HCT116 (cell line): ENCODE data around the gene ZNF630. TPM values are rescaled to one million over a fixed set of nuclear protein-coding genes. Genes with fewer than 3 reads are reported as not detected.

Experiments
- ATAC-seq: fragments of 200-7000 bp; cut with Tn5 transposase; 2 replicates; pipeline ENCODE4 v1.9.1; 2020; ENCODE audit warnings: mild to moderate bottlenecking, moderate library complexity
- BruUV-seq: library from RNA; stranded (reverse); fragments of 400-500 nt; replicated peaks from 2 replicates; lab custom pipeline; 2021; lab: Mats Ljungman, UMichigan
- CTCF ChIA-PET: fragments of 300-600 bp; sonication (Branson Sonifier 250); formaldehyde crosslinking; loops from one replicate; lab custom pipeline; 2021; ENCODE audit warnings: antibody characterized with exemption; lab: Charles Lee
- POLR2A ChIA-PET: fragments of 300-600, 350-600 bp; sonication (Branson Sonifier 250); formaldehyde crosslinking; loops from one replicate; lab custom pipeline; 2021; ENCODE audit warnings: antibody characterized with exemption; lab: Charles Lee
- RAD21 ChIA-PET, 2 experiments: fragments of 300-600 bp; sonication (Branson Sonifier 250); formaldehyde crosslinking; loops; one replicate each; lab custom pipeline; 2023; ENCODE audit warnings: low total read pairs in 2 of 2; ENCODE audit not compliant: uncharacterized antibody in 2 of 2, unreplicated experiment in 2 of 2, low non-redundant PET in 1 of 2; lab: Charles Lee
- DNase-seq: peaks from one replicate; pipeline ENCODE4 v3.0.0-alpha.2; 2010; ENCODE audit warnings: low read depth, low spot score
- H2AFZ ChIP-seq: fragments of 200-600 bp; shearing (Covaris generic), sonication (generic); 2 replicates; pipeline ENCODE4 v1.6.1; 2017; ENCODE audit warnings: low read depth, mixed run types, mixed read lengths, antibody characterized with exemption, low read length; ENCODE audit not compliant: poor library complexity, severe bottlenecking
- H3K27ac ChIP-seq: 2 replicates; pipeline ENCODE4 v1.5.1; 2012; ENCODE audit warnings: low read depth, low read length
- H3K27me3 ChIP-seq: fragments of 200-600 bp; sonication (generic); 2 replicates; pipeline ENCODE4 v1.6.1; 2016; ENCODE audit warnings: mixed run types, low read length, mixed read lengths; ENCODE audit not compliant: insufficient read depth
- H3K36me3 ChIP-seq, 2 experiments: fragments of 200-500 bp in 1 of 2; fragments of 200-600 bp in 1 of 2; sonication (Bioruptor generic) in 1 of 2; sonication (generic) in 1 of 2; 2 replicates each; pipeline versions ENCODE4 v1.5.1 to v1.6.1; 2014 to 2016; ENCODE audit warnings: low read length in 2 of 2, inconsistent platforms in 1 of 2, mixed read lengths in 1 of 2, mixed run types in 1 of 2; ENCODE audit not compliant: insufficient read depth in 2 of 2, control insufficient read depth in 1 of 2
- H3K4me1 ChIP-seq, 2 experiments: fragments of 200-600 bp in 1 of 2; sonication (generic) in 1 of 2; 2 replicates each; pipeline versions ENCODE4 v1.5.1 to v1.6.1; 2012 to 2017; ENCODE audit warnings: low read length in 2 of 2, inconsistent platforms in 1 of 2, mild to moderate bottlenecking in 1 of 2, mixed read lengths in 1 of 2, mixed run types in 1 of 2, moderate library complexity in 1 of 2; ENCODE audit not compliant: insufficient read depth in 2 of 2, control insufficient read depth in 1 of 2
- H3K4me2 ChIP-seq: fragments of 200-600 bp; sonication (generic); 2 replicates; pipeline ENCODE4 v1.6.1; 2017; ENCODE audit warnings: mixed run types, low read length, mixed read lengths
- H3K4me3 ChIP-seq, 2 experiments: fragments of 200-600 bp in 1 of 2; sonication (generic) in 1 of 2; replicated peaks in 1 of 2; 2 replicates each; pipeline ENCODE4 v1.5.1; 2011 to 2016; ENCODE audit warnings: low read length in 2 of 2, control low read depth in 1 of 2, low read depth in 1 of 2, mild to moderate bottlenecking in 1 of 2, mixed read lengths in 1 of 2, mixed run types in 1 of 2
- H3K79me2 ChIP-seq: fragments of 200-600 bp; sonication (generic); 2 replicates; pipeline ENCODE4 v1.6.1; 2017; ENCODE audit warnings: mild to moderate bottlenecking, mixed run types, low read length, moderate library complexity, mixed read lengths; ENCODE audit not compliant: insufficient read depth
- H3K9ac ChIP-seq: fragments of 200-600 bp; sonication (generic); 2 replicates; pipeline ENCODE4 v1.6.1; 2016; ENCODE audit warnings: low read length, mixed read lengths
- H3K9me2 ChIP-seq: fragments of 200-600 bp; sonication (generic), shearing (Covaris generic); 2 replicates; pipeline ENCODE4 v1.6.1; 2017; ENCODE audit warnings: mixed run types, mild to moderate bottlenecking, moderate library complexity; ENCODE audit not compliant: insufficient read depth
- H3K9me3 ChIP-seq, 2 experiments: fragments of 200-500 bp in 1 of 2; fragments of 200-600 bp in 1 of 2; sonication (Bioruptor generic) in 1 of 2; sonication (generic) in 1 of 2; 2 replicates each; pipeline ENCODE4 v1.6.1; 2014 to 2017; ENCODE audit warnings: low read length in 2 of 2, mixed read lengths in 2 of 2, inconsistent platforms in 1 of 2, low read depth in 1 of 2, mild to moderate bottlenecking in 1 of 2, mixed run types in 1 of 2, moderate library complexity in 1 of 2; ENCODE audit not compliant: control insufficient read depth in 1 of 2, insufficient read depth in 1 of 2
- H4K20me1 ChIP-seq: fragments of 200-600 bp; sonication (generic), shearing (Covaris generic); 2 replicates; pipeline ENCODE4 v1.6.1; 2017; ENCODE audit warnings: mixed run types, mild to moderate bottlenecking, moderate library complexity; ENCODE audit not compliant: insufficient read depth
- CBX3 ChIP-seq: IDR thresholded peaks from 2 replicates; pipeline ENCODE4 v1.6.1; 2012; ENCODE audit warnings: low read depth
- EGR1 ChIP-seq: IDR thresholded peaks from 2 replicates; pipeline ENCODE4 v1.6.1; 2012; ENCODE audit warnings: low read depth
- ELF1 ChIP-seq: IDR thresholded peaks from 2 replicates; pipeline ENCODE4 v1.6.1; 2012; ENCODE audit warnings: low read depth, borderline replicate concordance
- FOSL1 ChIP-seq: IDR thresholded peaks from 2 replicates; pipeline ENCODE4 v1.6.1; 2012; ENCODE audit warnings: low read depth
- POLR2A ChIP-seq: IDR thresholded peaks from 2 replicates; pipeline ENCODE4 v1.7.0; 2011; ENCODE audit warnings: borderline replicate concordance; ENCODE audit not compliant: insufficient read depth, insufficient read length; ENCODE audit errors: extremely low read depth
- RAD21 ChIP-seq: IDR thresholded peaks from 2 replicates; pipeline ENCODE4 v1.6.1; 2012; ENCODE audit warnings: low read depth, mild to moderate bottlenecking
- SIN3A ChIP-seq: IDR thresholded peaks from 2 replicates; pipeline ENCODE4 v1.6.1; 2012; ENCODE audit warnings: low read depth
- SP1 ChIP-seq: IDR thresholded peaks from 2 replicates; pipeline ENCODE4 v1.6.1; 2012; ENCODE audit warnings: low read depth
- SRF ChIP-seq: IDR thresholded peaks from 2 replicates; pipeline ENCODE4 v1.6.1; 2012; ENCODE audit warnings: low read depth
- TCF7L2 ChIP-seq: IDR thresholded peaks from 2 replicates; pipeline ENCODE4 v1.7.0; 2011; ENCODE audit warnings: borderline replicate concordance, inconsistent platforms; ENCODE audit not compliant: insufficient read depth, insufficient read length; ENCODE audit errors: extremely low read depth
- ZBTB33 ChIP-seq: IDR thresholded peaks from 2 replicates; pipeline ENCODE4 v1.6.1; 2011; ENCODE audit warnings: mild to moderate bottlenecking, low read length, moderate library complexity; ENCODE audit not compliant: insufficient replicate concordance; ENCODE audit errors: extremely low read depth
- ZFX ChIP-seq: fragments of 450-650 bp; IDR thresholded peaks from 2 replicates; pipeline ENCODE4 v1.6.1; 2017
- intact Hi-C: fragments of 100-400 bp; cut with micrococcal nuclease; formaldehyde crosslinking; loops from 2 replicates; pipeline ENCODE4 v1.10.0; 2022
- total RNA-seq: library from RNA; stranded (reverse); gene quantifications from one replicate; pipeline ENCODE4 v1.2.1, GENCODE V29; 2021; ENCODE audit not compliant: unreplicated experiment
- TF ChIP-seq, protein P1 (sequence below), 3 experiments: fragments of 200-600 bp in 1 of 3; sonication (generic) in 1 of 3; IDR thresholded peaks in 2 of 3; conservative IDR thresholded peaks in 1 of 3; 2 replicates each; pipeline ENCODE4 v1.5.1; 2012 to 2017; ENCODE audit warnings: low read depth in 2 of 3, low read length in 2 of 3, antibody characterized with exemption in 1 of 3, borderline replicate concordance in 1 of 3, control low read depth in 1 of 3, mild to moderate bottlenecking in 1 of 3, mixed read lengths in 1 of 3, mixed run types in 1 of 3, moderate library complexity in 1 of 3; ENCODE audit not compliant: insufficient read depth in 1 of 3

The ZNF630 gene
- total RNA-seq, 1 experiment from 2014 or later = not detected

DNA sequence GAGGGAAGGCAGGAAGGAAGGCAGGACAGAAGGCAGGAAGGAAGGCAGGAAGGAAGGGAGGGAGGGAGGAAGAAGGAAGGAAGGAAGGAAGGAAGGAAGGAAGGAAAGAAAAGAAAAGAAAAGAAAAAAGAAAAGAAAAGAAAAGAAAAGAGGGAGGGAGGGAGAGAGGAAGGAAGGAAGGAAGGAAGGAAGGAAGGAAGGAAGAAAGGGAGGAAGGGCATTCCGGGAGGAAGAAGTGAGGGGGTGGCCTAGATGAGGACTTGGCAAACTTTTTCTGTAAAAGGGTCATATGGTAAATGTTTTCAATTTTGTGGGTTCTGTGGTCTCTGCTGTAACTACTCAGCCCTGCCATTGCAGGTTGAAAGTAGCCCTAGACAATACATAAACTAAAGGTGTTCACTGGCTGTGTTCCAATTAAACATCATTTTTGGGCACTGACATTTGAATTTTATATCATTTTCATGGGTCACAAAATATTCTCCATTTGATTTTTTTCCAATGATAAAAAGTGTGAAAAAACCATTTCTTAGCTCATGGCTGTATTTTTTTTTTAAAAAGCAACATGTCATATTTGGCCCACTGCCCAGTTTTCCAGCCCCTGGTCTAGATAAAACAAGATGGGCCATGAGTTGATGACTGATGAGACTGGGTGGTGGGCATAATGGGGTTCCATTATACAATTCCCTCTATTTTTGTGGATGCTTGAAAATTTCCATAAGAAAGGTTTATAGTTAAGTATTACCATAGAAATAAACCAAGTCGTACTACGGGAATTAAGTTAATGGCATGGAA is 3.1 kb downstream of the ZNF630 start:
- Histone ChIP-seq H3K27ac (no peak overlapping the region), H2AFZ (no peak overlapping the region), H3K9ac (no peak overlapping the region), H4K20me1 (no peaks in the 10 kb centered on the region), H3K9me3 (no peaks in the 10 kb centered on the region), H3K4me1 (no peaks in the 10 kb centered on the region), H3K4me2 (no peak overlapping the region), H3K9me2 (no peaks in the 10 kb centered on the region), H3K36me3 (no peaks in the 10 kb centered on the region), H3K4me3 (no peak overlapping the region), H3K27me3 (no peaks in the 10 kb centered on the region), H3K79me2 (no peaks in the 10 kb centered on the region)
- POLR2A ChIA-PET = no interaction called here
- BruUV-seq = no TSS peak
- RAD21 ChIA-PET = no interaction called here
- ATAC-seq = no peak
- TF ChIP-seq ZBTB33 = no peak
- TF ChIP-seq POLR2A = no peak
- no peak for TF ChIP-seq TCF7L2
- no peak for TF ChIP-seq SP1
- no peak for TF ChIP-seq RAD21
- no peak for DNase-seq
- intact Hi-C loops = no loop called here
- CTCF ChIA-PET = no interaction called here

DNA sequence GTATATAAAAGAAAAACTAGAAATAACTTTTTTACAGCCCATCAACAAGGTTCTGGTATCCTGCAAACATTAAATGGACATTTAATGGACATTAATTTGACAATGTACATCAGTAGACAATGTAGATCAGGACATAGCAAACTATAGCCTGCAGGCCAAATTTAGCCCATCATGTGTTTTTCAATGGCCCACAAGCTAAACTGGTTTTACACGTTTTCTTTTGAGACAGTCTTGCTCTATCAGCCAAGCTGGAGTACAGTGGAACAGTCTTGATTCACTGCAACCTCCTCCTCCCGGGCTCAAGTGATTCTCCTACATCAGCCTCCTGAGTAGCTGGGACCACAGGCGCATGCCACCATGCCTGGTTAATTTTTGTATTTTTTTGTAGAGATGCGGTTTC is 7.2 kb downstream of the ZNF630 start:
- intact Hi-C loops = no loop called here
- H3K27ac ChIP-seq = no peak overlapping the region
- H3K4me1 ChIP-seq = no peaks in the 10 kb centered on the region
- ATAC-seq = no peak
- POLR2A ChIA-PET = no interaction called here
- no peaks in the 10 kb centered on the region for H4K20me1 ChIP-seq
- no peaks in the 10 kb centered on the region for H3K36me3 ChIP-seq
- H3K4me3 ChIP-seq = no peak overlapping the region
- no peaks in the 10 kb centered on the region for H3K79me2 ChIP-seq
- H3K9ac ChIP-seq = no peak overlapping the region
- H2AFZ ChIP-seq = no peak overlapping the region
- H3K27me3 ChIP-seq = no peaks in the 10 kb centered on the region
- BruUV-seq = no TSS peak
- no peaks in the 10 kb centered on the region for H3K9me2 ChIP-seq
- CTCF ChIA-PET = no interaction called here
- no peaks in the 10 kb centered on the region for H3K9me3 ChIP-seq
- RAD21 ChIA-PET = no interaction called here
- no peak for DNase-seq
- H3K4me2 ChIP-seq = no peak overlapping the region
- TF ChIP-seq SIN3A (no peak), RAD21 (no peak), ZFX (no peak), ELF1 (no peak), SRF (no peak), EGR1 (no peak), ZBTB33 (no peak), CBX3 (no peak), SP1 (no peak), FOSL1 (no peak)
- TF ChIP-seq, protein P1, sequence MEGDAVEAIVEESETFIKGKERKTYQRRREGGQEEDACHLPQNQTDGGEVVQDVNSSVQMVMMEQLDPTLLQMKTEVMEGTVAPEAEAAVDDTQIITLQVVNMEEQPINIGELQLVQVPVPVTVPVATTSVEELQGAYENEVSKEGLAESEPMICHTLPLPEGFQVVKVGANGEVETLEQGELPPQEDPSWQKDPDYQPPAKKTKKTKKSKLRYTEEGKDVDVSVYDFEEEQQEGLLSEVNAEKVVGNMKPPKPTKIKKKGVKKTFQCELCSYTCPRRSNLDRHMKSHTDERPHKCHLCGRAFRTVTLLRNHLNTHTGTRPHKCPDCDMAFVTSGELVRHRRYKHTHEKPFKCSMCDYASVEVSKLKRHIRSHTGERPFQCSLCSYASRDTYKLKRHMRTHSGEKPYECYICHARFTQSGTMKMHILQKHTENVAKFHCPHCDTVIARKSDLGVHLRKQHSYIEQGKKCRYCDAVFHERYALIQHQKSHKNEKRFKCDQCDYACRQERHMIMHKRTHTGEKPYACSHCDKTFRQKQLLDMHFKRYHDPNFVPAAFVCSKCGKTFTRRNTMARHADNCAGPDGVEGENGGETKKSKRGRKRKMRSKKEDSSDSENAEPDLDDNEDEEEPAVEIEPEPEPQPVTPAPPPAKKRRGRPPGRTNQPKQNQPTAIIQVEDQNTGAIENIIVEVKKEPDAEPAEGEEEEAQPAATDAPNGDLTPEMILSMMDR (IDR thresholded peaks at IDR 0.05 in 2 of 3, conservative IDR thresholded peaks at IDR 0.05 in 1 of 3; ENCODE audit: borderline replicate concordance in 1 of 3, insufficient read depth in 1 of 3, low read depth in 2 of 3, low read length in 2 of 3) = no peak
